Measurements from ENCODE around the gene KCND2. TPM values are rescaled to one million over a fixed set of nuclear protein-coding genes. Genes with fewer than 3 reads are reported as not detected.
"Not testable (repeated sequence)": the region's sequence is repeated elsewhere in the genome, so short reads cannot be mapped to it uniquely, and the experiment has no call there.

KCND2 gene
- total RNA-seq, 1 experiment from 2014 or later = 0.72 TPM

GRCh38 chr7:120567204-120567603, 294.2 kb downstream of the KCND2 start:
- Histone ChIP-seq H3K27ac (no peak overlapping the region), H3K79me2 (ENCODE audit: low read depth) (no peaks in the 10 kb centered on the region), H3K27me3 (ENCODE audit: insufficient read depth, low read depth) (no peaks in the 10 kb centered on the region), H3K9me2 (ENCODE audit: insufficient read depth) (no peaks in the 10 kb centered on the region), H3K4me2 (no peak overlapping the region), H3F3A (ENCODE audit: insufficient read depth, low read depth) (no peaks in the 10 kb centered on the region), H4K20me1 (ENCODE audit: insufficient read depth) (no peaks in the 10 kb centered on the region), H3K9me3 (ENCODE audit: insufficient read depth, low read depth) (no peaks in the 10 kb centered on the region), H3K4me1 (replicated peaks; ENCODE audit: insufficient read depth) (no peaks in the 10 kb centered on the region), H3K36me3 (ENCODE audit: low read depth) (no peaks in the 10 kb centered on the region), H2AFZ (no peak overlapping the region), H3K4me3 (no peak overlapping the region)
- intact Hi-C loops (cut with micrococcal nuclease; ENCODE audit: unreplicated experiment) = no loop called here
- DNase-seq = no peak
- TF ChIP-seq CTCF (conservative IDR thresholded peaks at IDR 0.05) (no peak), EZH2 (IDR thresholded peaks at IDR 0.05; ENCODE audit: low read depth) (no peak)
- CTCF ChIA-PET = no interaction called here
- BruUV-seq (replicated peaks) = no TSS peak
- POLR2A ChIA-PET (ENCODE audit: unreplicated experiment) = no interaction called here

- H3K9me2 ChIP-seq (ENCODE audit: insufficient read depth); H3K4me2 ChIP-seq; H3K27me3 ChIP-seq (ENCODE audit: insufficient read depth, low read depth); H3K4me1 ChIP-seq (replicated peaks; ENCODE audit: insufficient read depth); H3K79me2 ChIP-seq (ENCODE audit: low read depth); H4K20me1 ChIP-seq (ENCODE audit: insufficient read depth); BruUV-seq (replicated peaks); intact Hi-C loops (cut with micrococcal nuclease; ENCODE audit: unreplicated experiment); H3F3A ChIP-seq (ENCODE audit: insufficient read depth, low read depth); H3K4me3 ChIP-seq; H3K36me3 ChIP-seq (ENCODE audit: low read depth); POLR2A ChIA-PET (ENCODE audit: unreplicated experiment); H2AFZ ChIP-seq; DNase-seq; H3K27ac ChIP-seq; H3K9me3 ChIP-seq (ENCODE audit: insufficient read depth, low read depth); CTCF ChIA-PET: not testable (repeated sequence)
These were observed 305.7 kb downstream of the KCND2 start for GRCh38 chr7:120578657-120579056.

GRCh38 chr7:120582916-120583315, 309.9 kb downstream of the KCND2 start:
- TF ChIP-seq EZH2 (IDR thresholded peaks at IDR 0.05; ENCODE audit: low read depth) (no peak), CTCF (conservative IDR thresholded peaks at IDR 0.05) (no peak)
- intact Hi-C loops (cut with micrococcal nuclease; ENCODE audit: unreplicated experiment) = loop anchor here (5.0 to 10.0 kb wide), 4 partner anchors 181 to 1036 kb away; partner anchors contain the start of gene ING3
- Histone ChIP-seq H3K9me3 (ENCODE audit: insufficient read depth, low read depth) (no peaks in the 10 kb centered on the region), H3K4me1 (replicated peaks; ENCODE audit: insufficient read depth) (peaks cover 12% of the 10 kb centered on the region), H3K4me2 (no peak overlapping the region), H3K79me2 (ENCODE audit: low read depth) (no peaks in the 10 kb centered on the region), H3K27me3 (ENCODE audit: insufficient read depth, low read depth) (no peaks in the 10 kb centered on the region), H3K9me2 (ENCODE audit: insufficient read depth) (no peaks in the 10 kb centered on the region), H2AFZ (no peak overlapping the region), H3K27ac (no peak overlapping the region), H3K4me3 (no peak overlapping the region), H3K36me3 (ENCODE audit: low read depth) (no peaks in the 10 kb centered on the region), H4K20me1 (ENCODE audit: insufficient read depth) (no peaks in the 10 kb centered on the region), H3F3A (ENCODE audit: insufficient read depth, low read depth) (no peaks in the 10 kb centered on the region)
- ChIA-PET POLR2A (ENCODE audit: unreplicated experiment) (no interaction called here), CTCF (no interaction called here)
- no peak for DNase-seq
- BruUV-seq (replicated peaks) = no TSS peak
